SH-SY5Y (cell line): ENCODE results near the gene TPGS1.

Source experiments
- GATA2 ChIP-seq: IDR thresholded peaks from 2 replicates; pipeline ENCODE4 v1.6.1; 2011; ENCODE audit warnings: mild to moderate bottlenecking, low read depth, low read length
- GATA3 ChIP-seq: IDR thresholded peaks from 2 replicates; pipeline ENCODE4 v1.6.1; 2011; ENCODE audit warnings: low read depth, mild to moderate bottlenecking, low read length, moderate library complexity

DNA sequence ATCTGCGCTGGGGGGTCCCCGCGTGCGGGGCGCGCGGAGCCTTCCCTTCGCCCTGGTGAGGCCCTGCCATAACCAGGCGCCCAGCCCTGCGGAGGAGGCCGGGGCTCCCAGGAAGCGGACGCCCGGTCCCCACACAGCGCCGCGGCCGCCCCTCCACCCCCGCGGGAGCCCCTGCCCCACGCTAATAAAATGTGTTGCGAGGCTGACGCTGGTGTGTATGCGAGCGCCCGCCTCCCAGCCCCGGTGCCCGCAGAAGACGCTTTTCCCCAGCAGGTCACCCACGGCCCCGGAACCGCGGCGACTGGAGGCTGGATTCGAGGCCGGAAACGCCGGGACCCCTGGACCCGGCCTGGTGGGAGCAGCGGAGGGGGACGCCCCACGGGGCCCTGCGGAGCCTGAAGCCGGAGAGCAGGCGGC, 12.2 kb downstream of the TPGS1 start:
- TF ChIP-seq GATA2, result no peak
- TF ChIP-seq GATA3, result no peak
